ENCODE measurements around the gene ST8SIA2. TPM values are rescaled to one million over a fixed set of nuclear protein-coding genes. Genes with fewer than 3 reads are reported as not detected.
A peak's percentile ranks its signal among the peaks of the same experiment; 100 is the strongest.

The ST8SIA2 gene
- total RNA-seq (2014; rRNA removed; shearing (Covaris generic)), result not detected in 2 replicates

DNA sequence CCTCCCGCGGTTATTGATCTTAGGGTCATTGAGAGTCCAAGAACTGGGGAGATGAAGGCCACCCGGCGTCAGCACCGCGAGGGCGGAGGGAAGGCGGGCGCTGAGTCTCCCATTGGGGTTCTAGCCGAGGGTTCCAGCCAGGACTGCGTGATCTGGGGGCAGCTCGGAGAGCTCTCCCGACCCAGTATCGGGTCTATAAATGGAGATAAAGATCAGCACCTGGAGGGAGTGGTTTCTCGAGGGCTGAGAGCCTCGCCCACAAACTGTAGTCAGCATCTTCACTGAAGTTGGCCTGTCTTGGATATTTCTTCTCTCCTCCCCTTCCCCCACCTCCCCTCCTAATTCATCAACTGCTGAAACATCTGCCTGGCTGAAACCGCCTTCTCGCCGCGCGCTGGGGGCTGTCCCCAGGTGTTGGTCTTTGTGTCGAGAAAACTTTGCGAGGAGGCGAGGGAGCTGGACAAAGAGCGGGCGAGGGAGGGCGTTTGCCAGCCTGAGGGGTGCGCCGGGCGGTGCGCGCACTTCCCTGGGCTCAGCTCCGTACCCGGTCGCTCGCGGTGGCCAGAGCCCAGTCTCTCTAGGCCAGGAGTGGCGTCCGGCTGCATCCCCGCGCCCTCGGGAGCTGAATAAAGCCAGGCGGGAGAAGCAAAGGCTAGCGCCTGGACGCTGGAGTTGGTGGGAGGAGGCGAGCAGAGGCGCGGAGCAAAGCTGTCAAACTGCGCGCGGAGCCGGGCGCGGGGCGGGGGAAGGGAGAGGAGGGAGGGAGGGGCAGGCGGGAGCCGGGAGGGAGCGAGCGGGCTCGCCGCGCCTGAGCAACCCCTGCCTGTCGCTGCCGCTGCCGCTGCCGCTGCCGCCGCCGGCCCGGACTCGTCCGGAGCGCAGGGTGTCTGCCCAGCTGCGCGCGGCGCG lies at the start of gene ST8SIA2:
TSS of gene ST8SIA2 (plus strand) at position 811 of the 909 bp plus-strand sequence. CDS start 184 bp downstream, outside the sequence.
- no peak for DNase-seq (ENCODE audit: low spot score)

- no peak for DNase-seq (ENCODE audit: low spot score)
Observed at GRCh38 chr15:92343924-92344643, 49.6 kb upstream of the ST8SIA2 start.

DNA sequence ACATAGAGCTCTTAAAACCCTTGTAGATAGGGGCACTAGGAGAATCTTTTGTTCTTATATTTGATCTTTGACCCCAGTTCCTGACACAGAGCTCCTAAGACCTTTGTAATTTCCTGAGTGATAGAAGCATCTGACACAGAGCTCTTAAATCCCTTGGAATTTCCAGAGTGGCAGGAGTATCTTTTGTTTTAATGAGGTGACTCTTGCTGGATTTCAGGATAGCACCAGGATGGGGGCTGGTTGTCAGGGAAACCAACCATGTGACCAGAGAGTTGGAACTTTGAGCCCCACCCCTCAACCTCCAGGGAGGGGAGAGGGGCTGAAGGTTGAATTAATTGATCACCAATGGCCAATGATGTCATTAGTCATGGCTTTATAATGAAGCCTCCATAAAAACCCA lies 47.6 kb upstream of the ST8SIA2 start:
- no peak for DNase-seq (ENCODE audit: low spot score)

DNA sequence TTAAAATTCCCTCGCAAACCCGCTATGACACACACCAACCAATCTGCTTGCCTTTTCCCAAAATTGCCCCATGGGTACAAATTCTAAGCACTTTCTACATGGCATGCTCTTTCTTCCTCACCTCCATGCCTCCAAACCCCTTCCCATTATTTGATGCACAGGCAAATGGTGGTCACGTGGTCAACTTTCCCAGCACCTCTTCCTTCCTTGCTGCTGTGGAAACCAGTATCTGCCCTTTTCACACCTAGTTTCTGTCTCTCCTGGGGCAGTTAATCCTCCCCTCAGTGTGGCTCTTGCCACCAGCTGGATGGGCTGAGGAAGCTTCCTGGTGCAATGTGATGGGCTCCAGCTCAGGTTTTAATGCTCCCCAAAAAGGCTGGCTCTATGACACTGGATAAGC lies 38.4 kb upstream of the ST8SIA2 start:
- no peak for DNase-seq (ENCODE audit: low spot score)

DNA sequence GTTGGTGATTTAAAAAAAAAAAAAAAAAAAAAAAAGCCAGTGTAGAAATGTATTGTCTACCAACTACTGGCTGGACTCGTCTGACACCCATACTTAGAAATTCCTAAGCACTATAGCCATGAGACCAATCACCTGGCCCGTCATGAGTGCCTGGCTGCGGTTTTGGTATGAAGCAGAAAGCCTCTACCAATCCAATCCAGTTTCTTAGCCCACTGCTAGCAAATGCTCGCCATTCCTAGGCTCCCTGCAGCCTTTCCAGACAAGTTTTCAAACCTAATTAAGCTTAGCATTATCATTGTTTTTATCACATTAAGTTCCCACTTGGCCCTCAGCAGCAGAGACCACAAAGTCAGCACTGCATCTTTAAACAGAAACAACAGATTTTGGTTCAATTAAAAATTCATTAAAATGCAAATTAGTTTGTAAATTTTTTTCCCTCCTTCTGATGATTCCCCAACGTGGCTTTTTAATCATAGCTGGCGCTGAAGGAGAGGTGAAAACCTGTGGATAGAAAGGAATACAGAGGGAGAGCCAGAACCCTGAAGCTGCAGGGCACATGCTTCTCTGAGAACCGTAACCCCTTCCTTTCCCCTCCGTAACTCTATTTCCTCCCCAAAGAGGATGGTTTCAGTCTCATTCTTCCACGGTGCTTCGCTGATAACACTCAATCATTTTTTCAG lies 32.2 kb upstream of the ST8SIA2 start:
- no peak for DNase-seq (ENCODE audit: low spot score)

- no peak for DNase-seq (ENCODE audit: low spot score)
Observed at GRCh38 chr15:92362001-92362350, 31.7 kb upstream of the ST8SIA2 start.

GRCh38 chr15:92365084-92365483 lies 28.6 kb upstream of the ST8SIA2 start:
- DNase-seq (ENCODE audit: low spot score), result no peak

DNA sequence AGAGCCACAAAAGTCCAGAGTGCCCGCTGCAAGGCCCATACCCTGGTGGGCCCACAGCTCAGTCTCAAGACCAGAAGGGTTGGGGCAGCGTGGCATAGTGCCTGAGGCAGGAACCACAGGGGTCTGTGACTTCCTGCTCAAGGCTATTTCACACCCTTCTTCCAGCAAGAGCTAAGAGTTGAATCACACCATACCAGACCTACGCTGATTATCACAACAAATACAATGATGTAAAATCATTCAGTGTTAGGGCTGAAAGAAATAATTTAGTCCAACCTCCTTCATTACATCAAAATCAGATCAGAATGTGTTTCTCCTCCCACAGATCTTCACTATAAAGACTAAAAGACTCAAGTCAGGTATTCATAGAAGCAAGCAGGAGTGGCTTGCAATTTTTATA lies 27.8 kb upstream of the ST8SIA2 start:
- DNase-seq (ENCODE audit: low spot score), result no peak

DNA sequence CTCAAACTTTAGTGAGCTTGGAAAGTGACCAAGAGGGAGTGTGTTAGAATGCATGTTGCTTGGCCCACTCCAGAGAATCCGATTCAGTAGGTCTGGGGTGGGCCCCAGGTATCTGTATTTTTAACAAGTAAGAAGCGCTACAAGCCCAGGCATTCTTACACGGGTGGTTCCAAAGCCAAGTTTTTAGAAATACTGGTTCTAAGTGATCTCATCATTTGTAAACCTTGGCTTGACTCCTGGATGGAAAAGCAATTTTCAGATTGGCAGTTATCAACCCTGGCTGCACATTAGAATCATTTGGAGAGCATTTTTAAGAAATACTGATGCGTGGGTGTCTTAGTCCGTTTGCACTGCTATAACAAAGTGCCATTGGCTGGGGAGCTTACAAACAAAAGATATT lies 27.3 kb upstream of the ST8SIA2 start:
- DNase-seq (ENCODE audit: low spot score), result no peak

- no peak for DNase-seq (ENCODE audit: low spot score)
Observed at GRCh38 chr15:92375057-92375456, 18.6 kb upstream of the ST8SIA2 start.

DNA sequence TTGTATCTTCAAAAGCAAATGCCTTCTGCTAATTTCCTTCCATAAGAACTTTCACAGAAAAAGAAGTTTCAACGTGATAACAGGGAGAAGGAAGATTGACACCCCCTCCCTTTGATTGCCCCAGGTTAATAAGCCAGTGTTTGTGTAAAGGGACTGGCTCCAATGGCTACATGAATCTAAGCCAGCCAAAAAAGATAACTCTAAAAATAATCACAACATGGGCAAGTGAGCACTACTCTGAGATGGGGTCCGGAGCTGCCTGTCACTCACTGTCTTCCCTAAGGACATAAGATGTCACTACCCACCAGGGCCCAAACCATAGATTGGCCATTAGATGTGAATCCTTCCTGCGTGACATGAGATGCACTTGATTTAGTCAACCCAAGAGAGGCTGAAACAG lies 17.6 kb upstream of the ST8SIA2 start:
- no peak for DNase-seq (ENCODE audit: low spot score)

DNA sequence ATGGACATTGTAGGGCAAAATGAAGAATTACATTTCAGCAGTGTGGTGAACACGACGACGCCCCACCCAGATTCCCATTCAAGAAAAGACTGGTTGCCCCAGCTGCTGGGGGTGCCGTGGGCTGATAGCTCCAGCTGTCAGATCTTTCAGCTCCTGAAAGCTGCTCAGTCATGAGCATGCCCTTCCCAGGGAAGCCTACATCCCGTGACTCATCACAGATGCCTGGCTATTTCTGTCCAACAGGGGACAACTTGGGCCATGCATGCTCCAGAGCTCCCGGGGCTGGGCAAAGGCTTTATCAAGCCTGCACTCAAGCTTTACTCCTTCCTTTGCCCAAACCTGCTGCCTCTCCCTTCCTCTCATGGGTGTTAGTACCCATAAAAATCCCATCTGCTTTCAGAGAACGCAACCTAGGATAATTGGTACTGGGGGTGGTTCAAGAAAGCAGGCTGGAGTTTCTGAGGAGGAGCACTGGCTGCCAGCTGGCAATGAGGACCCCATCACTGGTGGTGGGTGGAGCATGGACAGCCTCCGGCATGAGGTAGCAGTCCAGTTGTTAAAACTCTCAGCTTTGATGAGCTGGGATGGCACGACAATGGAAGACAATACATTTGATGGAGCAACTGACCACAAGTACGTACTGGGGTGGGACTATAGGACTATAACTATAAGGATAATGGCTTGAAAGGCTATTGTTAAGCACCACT lies 16.4 kb upstream of the ST8SIA2 start:
- DNase-seq (ENCODE audit: low spot score), result no peak

DNA sequence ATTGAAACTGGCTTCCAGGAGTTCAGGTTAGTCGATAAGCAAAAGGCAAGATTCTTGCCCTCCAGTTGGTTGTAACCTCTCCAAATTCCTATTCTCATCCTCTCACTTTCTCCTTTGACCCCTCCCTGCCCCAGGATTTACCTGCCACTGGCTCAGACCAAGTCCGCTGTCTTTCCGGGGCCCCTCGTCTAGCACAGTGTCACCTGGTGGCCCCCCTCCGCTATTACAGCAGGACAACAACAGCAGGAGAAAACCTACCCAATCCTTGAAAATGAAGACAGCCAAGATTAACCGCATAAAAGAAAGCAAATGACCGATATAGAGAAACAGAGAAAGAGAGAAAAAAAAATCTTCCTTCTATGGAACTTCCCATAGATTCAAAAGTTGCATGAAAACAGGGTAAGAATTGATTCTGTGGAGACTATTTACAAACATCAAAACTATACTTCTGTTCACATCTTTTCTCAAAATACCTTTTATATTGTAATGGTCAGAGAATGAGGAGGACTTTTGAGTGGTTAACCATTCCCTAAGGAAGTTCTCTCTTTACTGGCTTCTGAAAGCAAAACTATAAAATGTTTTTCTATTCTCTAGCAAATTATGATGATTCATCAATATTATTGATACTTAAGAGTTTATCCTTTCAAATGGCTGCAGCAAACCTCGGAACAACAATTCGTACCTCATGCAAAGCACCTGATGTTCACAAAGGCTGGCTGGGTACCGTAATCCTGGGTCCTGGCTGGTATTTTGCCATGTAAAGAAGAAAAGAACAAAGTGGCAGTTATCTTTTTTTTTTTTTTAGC lies 10.0 kb upstream of the ST8SIA2 start:
- peak; percentile 61 for DNase-seq (ENCODE audit: low spot score)

GRCh38 chr15:92384381-92384780 lies 9.3 kb upstream of the ST8SIA2 start:
- DNase-seq (ENCODE audit: low spot score), result no peak

DNA sequence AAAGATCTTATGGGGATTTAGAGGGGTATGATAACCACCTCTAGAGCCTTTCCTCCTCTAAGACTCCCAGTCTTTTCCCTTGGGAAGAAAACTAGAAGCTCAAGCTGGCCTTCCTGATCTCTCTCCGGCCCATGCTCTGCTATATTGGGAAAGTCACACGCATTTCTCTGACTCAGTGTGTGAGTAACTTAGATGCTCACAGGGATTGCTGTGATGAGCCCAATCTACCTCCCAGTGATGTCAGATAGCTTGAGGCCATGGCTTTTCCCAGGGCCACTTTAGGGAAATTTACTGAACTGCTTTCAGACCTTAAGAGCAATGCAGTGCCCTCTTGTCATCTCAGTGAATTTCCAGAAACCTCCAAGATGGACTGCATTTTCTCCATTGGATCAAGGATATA lies 8.6 kb upstream of the ST8SIA2 start:
- no peak for DNase-seq (ENCODE audit: low spot score)

DNA sequence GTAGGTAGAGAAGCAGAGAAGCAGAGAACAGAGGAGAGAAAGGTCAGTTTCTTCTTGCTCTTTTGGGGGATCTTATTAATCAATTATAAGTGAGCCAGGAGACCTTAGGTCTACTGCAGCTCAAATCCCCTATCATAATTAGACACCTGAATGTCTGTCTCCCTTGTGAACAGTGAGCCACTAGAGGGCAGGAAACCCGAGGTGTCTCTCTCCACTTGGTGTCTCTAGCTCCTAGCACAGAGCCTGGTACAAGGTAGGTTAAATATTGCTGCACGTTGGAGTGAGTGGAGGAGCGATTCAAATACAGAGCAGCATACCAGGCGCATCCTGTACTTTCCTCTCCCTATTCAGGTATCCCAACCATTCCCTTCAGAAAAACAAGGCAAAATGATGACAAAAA lies 2.0 kb upstream of the ST8SIA2 start:
- DNase-seq (ENCODE audit: low spot score), result peak; percentile 47

- DNase-seq (ENCODE audit: low spot score), result no peak
Observed at GRCh38 chr15:92392462-92392861, 1.2 kb upstream of the ST8SIA2 start.

DNA sequence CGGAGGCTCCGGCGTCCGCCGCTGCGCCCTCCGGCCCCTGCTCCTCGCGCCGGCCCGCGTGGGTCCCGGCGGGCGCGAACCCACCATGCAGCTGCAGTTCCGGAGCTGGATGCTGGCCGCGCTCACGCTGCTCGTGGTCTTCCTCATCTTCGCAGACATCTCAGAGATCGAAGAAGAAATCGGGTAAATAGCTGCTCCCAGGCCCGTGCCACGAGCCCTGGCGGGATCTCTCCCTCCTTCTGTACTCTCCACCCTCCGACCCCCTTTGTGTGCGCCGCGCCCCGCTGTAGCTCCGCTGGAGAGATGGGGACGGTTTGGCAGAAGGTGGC lies 263 bp downstream of the ST8SIA2 start:
- DNase-seq (ENCODE audit: low spot score), result no peak

DNA sequence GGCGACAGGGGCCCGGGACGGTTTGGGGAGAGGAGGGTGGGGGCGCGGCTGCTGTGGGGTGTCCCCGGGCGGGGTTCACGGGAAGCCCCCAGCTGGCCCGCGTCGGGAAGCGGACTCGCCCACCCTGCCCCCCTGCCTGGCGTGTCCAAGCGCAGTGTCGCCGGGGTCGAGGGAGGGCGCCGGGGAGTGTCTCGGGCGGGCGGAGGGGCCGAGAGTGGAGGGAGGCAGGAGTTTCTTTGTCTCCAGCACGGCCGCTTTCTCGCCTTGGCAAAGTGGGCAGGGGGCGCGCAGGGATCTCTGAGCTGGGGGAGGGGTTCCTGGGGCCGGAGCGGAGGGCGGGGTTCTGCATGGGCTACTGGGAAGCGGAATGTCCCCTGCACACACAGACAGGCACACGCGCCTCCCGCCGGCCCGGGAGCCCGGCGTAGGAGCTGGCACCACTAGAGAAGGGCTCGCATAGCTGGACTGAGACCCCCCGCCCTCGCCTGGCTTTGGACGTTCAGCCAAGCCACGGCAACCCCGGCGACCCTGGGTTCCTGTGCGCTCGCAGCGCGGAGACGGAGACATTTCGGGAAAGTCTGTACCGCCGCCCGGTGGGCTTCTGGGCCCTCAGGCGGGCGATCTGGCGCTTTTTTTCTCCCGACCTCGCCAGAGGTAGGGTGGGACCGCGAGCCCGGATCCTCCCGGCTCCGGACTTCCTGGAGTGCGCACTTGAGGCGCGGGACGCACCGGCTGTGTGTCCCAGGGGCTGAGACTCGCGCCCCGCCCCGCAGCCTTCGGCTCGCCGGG lies 822 bp downstream of the ST8SIA2 start:
- DNase-seq (ENCODE audit: low spot score), result no peak

GRCh38 chr15:92395098-92395635 lies 1.5 kb downstream of the ST8SIA2 start:
- no peak for DNase-seq (ENCODE audit: low spot score)
